GM18519 (cell line): ENCODE measurements around the gene URAD.
A peak's percentile ranks its signal among the peaks of the same experiment; 100 is the strongest.
"Not testable (repeated sequence)": the region's sequence is repeated elsewhere in the genome, so short reads cannot be mapped to it uniquely, and the experiment has no call there.

Source experiments
- ATAC-seq: cut with Tn5 transposase; IDR thresholded peaks from one replicate; pipeline ENCODE4 v1.9.1; 2021; ENCODE audit warnings: mild to moderate bottlenecking, moderate library complexity; ENCODE audit not compliant: unreplicated experiment, low FRiP score

The URAD gene, protein sequence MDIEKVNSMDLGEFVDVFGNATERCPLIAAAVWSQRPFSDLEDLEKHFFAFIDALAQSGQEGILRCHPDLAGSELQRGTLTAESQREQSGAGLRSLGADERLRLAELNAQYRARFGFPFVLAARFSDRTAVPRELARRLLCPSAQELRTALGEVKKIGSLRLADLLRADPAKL

DNA sequence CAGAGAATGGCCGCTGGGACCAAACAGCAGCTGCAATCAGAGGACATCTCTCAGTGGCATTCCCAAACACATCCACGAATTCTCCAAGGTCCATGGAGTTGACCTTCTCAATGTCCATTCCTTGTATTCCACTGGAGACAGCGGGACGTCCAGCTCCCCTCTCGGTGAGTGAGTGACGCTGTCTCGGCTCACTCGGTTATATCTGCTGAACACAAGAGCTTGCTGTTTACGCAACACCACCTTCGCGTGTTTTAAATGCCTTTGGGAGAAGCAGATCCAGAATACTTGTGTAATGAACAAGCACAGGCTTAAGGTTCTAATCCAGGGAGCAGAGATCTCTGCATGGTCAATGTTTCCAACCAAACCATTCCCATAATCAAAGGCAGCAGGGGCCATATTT, at the start of gene URAD:
TSS of gene URAD (minus strand) at position 174 of the 400 bp plus-strand sequence. CDS start at position 118, 56 bp downstream.
- ATAC-seq, result no peak

DNA sequence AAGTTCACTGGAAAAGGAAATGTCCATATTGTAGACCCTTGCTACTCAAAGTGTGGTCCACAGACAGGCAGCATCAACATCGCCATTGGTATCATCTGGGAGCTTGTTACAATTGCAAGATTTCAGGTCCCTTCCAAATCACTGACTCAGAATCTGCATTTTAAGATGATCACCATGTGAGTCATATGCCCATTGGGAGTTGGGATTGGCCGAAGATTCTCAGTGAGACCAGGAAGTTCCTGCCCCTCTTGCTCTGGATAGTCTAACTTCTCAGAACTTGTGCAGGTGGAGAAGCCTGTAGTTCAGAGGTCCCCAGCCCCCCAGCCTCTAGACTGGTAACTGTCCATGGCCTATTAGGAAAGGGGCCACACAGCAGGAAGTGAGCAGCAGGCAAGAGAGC, 48.9 kb upstream of the URAD start:
- ATAC-seq, result no peak

DNA sequence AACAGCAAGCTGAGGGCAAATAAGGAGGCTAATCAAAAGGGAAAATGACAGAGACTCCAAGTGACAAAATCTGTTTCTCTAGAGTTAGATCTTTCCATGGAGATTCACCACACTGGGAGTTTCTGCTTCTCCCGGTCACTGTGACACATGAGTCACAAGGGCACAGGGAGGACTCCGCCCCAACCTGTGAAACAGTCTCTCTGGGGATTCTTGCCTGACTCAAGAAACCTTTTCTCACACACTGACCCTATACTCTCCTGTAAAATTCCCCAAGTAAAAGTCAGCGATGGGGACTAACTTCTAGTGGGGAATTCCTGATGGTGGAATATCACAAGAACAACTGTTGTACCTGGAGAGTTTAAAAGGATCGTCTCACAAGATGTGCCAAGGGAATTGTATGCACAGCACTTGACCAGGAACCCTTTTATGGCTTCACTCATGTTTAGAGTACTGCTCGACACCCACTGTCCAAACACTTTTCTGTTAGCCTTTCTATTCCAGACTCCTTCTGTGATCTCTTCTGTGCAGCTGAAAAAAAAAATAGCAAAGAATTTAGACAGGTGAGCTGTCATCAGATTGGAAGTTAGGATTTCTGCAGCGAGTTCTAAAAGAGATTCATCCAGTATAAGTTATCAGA, 46.8 kb upstream of the URAD start:
- ATAC-seq, result no peak

DNA sequence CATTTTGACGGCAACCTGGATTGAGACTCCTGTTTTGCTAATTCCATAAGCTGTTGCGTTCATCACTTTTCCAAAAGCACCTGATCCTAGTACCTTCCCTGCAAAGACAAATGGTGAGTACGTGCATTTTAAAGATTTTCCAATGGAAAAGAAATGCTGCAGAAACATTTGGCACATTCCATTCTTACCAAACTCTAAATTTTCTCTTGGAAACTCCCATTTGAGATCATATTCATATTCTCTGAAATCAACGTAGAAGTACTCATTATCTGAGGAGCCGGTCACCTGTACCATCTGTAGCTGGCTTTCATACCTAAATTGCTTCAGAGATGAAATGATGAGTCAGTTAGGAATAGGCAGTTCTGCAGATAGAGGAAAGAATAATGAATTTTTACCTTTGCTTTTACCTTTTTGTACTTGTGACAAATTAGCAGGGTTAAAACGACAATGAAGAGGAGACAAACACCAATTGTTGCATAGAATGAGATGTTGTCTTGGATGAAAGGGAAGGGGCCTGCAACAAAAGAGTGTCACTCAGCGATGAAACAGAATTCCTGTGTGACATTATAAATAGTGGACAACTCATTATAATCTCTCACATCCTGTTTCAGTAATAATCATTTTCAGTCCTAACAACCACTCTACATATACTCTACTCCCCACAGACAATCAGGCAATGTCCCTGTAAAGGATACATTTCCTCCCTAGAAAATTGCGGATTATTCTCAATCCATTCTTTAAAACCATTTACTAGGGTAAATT, 45.6 kb upstream of the URAD start:
- ATAC-seq, result no peak

DNA sequence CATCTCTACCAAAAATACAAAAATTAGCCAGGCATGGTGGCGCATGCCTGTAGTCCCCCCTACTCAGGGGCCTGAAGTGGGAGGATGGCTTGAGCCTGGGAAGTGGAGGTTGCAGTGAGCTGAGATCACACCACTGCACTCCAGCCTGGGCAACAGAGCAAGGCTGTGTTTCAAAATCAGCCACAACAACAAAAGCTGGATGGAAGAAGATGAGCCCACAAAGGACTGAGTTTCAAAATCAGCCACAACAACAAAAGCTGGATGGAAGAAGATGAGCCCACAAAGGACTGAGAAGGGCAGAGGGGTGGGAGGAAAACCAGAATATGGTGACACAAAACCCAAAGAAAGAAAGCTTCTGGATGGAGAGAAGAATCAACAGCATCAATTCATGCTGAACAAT, 43.9 kb upstream of the URAD start:
- ATAC-seq, result not testable (repeated sequence)

DNA sequence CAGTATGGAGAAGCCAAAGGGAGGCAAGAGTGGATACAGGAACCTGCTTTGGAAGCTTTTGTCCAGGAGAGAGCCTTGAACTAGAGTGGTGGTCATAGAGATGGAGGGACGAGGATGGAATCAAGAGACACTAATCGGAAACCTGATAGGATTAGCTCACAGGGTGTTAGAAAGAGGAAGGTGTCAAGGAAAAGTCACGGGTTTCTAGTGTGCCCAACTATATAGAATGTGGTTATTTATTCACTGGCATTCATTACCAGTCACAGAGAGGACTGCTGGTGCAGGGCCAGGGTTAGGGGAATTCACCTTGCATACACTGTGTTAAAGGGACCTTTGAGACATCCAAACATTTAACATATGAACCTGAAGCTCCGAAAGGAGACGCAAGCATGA, 43.4 kb upstream of the URAD start:
- no peak for ATAC-seq

DNA sequence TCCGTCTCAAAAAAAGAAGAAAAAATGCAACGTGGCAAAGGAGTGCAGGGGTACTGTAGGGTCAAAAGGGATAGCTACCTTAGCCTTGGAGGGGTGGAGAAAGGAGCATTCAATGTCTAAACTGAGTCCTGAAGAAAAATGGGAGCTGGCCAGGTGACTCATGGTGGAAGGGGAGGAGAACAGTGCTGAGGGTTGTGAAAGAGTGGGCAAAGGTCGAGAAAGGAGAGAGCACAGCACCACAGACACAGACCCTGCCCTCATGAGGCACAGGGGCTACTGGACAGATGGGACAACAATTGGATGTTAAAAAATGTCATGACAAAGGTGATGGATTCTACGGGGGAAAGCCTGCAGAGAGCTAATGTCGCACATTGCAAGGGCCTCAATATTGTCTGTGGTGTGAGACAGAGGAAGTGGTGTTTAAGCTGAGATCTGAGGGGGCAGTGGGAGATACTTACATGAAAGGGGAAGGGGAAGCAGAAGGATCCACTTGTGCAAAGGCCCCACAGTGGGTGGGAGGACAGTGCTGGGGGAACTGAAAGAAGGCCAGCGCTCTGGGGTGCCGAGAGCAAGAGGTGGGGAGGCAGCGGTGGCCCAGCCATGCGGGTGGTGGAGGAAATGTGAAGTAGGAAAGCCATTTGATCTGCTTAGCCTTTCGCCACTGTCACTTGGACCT, 42.9 kb upstream of the URAD start:
- ATAC-seq, result no peak

DNA sequence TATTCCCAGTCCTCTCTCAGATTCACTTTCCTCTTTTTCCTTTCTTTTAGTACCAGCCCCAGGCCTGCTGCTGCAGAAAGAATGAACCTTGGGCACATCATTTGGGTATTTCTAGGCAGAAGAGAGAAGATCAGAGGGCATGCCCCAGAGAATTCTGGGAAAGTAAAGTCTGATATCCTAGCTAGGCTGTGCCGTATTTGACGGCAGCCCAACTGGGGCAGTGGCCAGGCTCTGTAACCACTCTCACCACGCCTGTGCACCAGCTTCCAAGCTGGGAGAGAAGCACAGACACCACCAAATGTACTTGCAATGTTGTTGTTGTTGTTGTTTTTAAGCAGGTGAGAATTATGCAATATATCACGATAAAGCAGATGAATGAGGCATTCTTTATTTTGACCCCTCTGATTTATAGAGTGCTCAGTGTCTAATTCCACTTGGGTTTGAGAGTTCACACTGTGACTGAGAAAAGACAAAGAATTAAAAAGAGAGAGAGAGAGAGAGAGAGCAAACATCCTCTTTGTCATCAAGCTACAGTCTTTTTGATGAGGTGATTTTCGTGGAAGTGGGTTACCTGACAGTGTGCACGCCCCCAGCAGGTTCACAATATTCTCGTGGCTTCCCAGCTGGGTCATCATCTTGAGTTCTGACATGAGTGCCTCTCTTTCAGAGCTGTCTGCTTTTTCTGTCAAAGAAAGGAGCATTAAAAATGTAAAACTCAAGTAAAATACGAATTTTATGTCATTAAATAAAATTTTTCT, 39.3 kb upstream of the URAD start:
- no peak for ATAC-seq

DNA sequence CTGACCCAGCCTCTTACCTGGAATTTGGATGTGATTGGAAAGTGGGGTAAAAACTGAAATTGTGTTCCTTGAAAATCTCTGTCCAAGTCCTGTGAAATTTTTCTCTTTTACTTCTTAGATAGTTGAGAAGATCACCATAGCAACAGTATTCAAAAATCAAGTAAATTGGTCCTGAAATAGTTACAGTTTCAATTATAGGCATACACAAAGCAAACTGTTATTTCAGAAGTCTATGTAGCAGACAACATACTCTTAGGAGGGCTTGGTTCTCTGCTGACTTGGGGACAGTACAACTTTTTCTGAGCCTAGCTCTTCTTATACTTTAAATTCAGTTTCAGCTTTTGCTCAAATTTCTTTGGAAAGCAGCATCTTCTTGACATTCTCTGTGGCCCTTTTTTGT, 38.6 kb upstream of the URAD start:
- no peak for ATAC-seq

DNA sequence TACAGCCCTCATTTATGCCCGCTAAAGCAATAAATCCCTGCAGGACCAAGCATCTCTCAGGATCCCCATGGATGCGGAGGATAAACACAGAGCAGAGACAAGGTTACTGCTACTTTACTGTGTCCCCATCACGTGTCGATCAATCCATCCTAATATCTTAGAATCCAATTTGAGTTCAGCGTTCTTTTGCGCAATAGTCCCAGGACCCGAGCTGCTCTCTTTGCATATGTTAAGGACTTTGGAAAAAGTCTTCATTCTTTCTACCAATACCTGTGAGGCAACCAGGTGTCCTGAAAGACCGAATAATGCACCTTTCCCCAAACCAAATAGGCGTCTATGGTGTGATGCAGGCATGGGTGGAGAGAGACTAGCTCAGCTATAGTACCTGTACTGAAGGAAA, 38.0 kb upstream of the URAD start:
- no peak for ATAC-seq

DNA sequence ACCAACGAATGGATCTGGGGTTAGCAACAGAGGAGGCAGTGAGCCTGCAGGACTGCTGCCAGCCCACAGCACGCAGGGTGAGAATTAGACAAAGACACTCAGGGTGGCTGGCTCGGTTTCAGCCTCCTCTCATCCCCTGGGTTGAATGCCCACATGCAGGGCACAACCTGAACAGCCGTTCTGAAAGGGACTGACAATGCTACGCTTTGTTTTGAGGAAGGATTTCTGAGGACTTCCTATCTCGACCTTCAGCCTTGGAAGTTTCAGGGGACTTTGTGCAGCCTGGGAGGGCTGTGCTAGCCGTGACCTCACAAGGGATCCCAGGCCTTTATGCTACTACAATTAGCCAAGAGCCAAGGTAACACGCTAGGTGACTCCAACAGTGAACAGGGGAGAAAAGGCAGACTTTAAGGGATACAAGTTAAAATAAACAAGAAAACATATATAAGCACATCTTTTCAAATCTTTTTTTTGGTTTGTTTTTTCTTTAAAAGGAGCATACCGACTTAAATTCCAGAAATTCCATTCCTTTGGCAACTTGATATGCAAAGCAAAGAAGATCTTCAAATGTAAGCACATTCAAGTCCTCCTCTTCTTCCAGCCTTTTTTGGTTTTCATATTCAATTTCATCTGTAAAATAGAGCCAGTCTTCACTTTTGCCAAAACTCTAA, 34.5 kb upstream of the URAD start:
- ATAC-seq, result no peak

DNA sequence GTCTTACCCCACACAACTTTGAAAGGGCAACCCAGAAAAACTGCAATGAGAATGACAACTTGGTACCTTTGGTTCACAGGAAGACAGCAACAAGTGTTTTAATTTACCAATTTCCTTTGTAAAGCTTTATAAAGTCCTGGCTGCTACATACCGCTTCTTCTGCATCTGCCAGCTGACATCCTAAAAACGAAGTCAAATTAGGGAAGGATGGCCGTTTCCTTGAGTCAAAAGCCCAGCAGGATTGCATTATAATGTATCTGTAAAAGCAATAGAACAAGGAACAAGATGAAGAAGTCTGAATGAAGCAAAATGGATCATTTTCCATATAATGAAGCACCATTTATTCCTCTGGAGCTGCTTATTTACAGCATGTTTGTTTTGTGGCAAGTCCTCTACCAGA, 25.8 kb upstream of the URAD start:
- no peak for ATAC-seq

DNA sequence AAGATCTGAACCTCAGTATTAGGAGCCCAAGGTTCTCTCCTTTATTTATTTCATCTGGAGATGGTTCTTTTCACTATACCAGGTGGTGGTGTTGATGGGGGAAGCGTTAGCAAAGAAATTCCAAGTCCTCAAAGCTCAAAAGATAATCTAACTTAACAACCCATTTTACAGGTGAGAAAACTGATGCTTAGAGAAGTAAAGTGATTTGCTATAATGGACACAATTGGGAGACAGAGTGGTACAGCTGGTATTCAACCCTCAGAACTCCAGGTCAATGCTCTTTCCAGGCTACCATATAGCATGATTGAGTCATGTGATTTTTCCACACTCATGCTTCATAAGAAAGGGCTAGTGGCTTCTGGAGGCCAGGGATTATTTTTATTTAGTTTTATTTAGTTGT, 25.0 kb upstream of the URAD start:
- ATAC-seq, result no peak

DNA sequence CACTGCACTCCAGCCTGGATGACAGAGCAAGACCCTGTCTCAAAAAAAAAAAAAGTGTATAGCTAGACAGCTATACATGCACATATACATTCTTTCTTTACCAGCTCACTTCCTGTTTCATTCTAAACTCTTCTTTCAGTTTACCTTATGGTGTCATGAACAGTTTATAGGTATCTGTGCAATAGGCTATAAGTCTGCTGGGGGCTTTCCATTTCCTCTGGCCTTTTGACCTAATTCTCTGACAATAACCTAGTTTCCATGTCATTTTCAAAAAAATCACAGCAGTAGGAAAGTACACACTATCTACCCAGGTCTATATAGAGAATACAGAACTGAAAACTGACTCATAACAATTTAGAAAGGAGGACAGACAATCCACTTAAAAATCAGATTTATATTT, 24.4 kb upstream of the URAD start:
- ATAC-seq, result peak; percentile 84

DNA sequence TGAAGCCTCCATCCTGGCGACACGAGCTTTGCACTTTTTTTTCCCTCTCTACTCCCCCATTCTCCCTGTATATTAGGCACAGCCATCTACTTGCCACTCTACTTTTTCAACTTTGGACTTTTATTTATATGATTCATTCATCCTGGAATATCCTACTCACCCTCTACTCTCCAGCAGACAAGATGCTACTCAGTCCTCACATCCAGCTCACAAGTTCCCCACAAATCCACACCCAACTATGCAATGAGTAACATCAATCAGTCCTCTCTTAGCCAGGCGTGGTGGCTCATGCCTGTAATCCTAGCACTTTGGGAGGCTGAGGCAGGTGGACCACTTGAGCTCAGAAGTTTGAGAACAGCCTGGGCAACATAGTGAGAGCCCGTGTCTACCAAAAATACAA, 23.9 kb upstream of the URAD start:
- ATAC-seq, result no peak

DNA sequence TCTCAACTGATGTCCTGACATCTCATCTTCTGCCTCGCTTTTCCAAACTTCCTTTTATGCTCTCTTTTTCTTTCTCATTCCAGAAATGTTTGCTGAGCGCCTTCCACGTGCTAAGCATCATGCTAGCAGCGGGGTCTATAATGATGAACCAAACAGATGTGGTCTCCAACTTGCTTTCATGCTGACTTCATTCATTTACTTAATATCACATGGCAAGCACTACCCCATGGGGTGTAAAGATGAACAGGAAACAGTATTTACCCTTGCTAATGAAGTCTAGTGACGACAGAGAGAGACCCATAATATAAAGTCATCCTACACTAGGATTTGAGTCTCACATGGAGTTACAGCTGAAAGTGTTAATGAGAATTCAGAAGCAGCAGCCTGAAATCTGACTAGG, 21.6 kb upstream of the URAD start:
- ATAC-seq, result no peak

DNA sequence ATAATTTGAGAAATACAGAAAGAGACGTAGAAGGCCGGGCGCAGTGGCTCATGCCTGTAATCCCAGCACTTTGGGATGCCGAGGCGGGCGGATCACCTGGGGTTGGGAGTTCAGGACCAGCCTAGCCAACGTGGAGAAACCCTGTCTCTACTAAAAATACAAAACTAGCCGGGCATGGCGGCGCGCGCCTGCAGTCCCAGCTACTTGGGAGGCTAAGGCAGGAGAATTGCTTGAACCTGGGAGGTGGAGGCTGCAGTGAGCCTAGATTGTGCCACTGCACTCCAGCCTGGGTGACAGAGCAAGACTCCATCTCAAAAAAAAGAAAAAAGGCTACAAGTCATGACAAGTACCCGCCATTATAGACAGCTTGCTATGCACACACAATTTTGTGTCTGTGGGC, 16.5 kb upstream of the URAD start:
- not testable (repeated sequence) for ATAC-seq

DNA sequence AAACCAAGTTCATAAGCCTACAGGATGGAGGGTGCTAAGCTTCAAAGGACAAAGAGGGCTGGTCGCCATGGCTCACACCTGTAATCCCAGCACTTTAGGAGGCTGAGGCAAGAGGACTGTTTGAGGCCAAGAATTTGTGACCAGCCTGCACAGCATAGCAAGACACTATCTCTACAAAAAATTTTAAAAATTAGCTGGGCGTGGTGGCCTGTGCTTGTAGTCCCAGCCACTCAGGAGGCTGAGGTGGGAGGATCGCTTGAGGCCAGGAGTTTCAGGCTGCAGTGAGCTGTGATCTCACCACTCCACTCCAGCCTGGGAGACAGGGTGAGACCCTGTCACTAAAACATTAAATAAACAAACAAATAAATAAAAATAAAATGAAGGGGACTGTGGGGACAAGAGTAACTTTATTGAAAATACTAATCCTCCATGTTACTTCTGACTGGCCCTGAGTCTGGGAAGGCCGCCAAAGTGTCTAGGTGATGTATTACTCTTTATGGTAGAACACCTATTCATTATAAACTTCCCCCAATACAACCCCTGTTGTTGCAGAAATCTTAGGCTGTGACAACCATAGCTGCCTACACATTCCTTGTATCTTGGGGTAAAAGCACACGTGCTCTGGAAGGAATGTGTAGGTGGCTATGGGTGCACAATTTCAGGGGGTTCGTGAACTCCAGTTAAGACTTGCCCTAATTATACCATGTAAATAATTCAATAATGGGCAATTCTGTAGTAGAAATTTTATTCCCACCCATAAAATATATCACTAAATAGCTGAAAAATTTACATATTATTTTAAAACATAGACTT, 14.6 kb upstream of the URAD start:
- no peak for ATAC-seq

DNA sequence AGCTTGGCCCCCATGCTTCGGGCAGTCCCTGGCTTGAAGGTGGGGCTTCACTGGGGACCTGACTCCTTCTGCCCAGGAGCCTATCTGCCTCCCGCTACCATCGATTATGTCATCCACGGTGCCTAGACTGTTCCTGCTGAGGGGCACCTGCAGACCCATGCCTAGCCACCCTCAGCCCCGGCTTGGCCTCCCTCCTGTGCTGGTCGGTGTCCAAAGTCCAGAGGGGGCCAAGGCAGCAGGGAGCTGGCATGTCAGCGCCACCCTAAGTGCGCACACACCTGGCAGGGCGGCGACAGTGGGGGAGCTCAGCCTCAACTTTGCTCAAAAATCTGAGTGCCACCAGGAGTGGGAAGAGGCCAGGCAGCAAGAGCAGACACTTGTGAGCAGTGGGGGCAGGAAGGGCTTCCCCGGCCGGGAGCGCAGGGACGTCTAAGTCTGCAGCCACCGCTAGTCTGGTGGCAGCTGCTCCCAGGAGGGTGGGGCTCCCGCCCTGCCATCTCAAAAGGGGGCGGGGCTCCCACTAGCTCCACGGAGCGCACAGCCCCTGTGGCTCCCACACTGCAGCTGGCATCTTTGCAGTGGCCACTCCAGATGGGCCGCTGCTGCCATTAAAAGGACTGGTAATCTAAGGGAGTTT, 13.5 kb upstream of the URAD start:
- ATAC-seq, result no peak
